Coronary artery (tissue), 2 donors: ENCODE data around the gene CEP41.
"Not testable (repeated sequence)": the region's sequence is repeated elsewhere in the genome, so short reads cannot be mapped to it uniquely, and the experiment has no call there.

Experiments
- DNase-seq: peaks from one replicate; pipeline ENCODE4 v3.0.0-alpha.2; 2017; ENCODE audit warnings: low spot score
- H3K27ac ChIP-seq, 2 donors: fragments of 200-600 bp; sonication (generic); one replicate each; pipeline ENCODE4 v1.5.1; 2016 to 2019
- H3K4me3 ChIP-seq: fragments of 200-600 bp; sonication (generic); 2 replicates; pipeline ENCODE4 v1.5.1; 2016; ENCODE audit warnings: mild to moderate bottlenecking, moderate library complexity
- TF ChIP-seq, protein P1 (sequence below): fragments of 200-600 bp; sonication (generic); IDR thresholded peaks from one replicate; pipeline ENCODE4 v1.5.1; 2019; ENCODE audit warnings: antibody characterized with exemption

Gene CEP41

GRCh38 chr7:130454959-130455358 lies 14.1 kb upstream of the CEP41 start:
- TF ChIP-seq, protein P1, sequence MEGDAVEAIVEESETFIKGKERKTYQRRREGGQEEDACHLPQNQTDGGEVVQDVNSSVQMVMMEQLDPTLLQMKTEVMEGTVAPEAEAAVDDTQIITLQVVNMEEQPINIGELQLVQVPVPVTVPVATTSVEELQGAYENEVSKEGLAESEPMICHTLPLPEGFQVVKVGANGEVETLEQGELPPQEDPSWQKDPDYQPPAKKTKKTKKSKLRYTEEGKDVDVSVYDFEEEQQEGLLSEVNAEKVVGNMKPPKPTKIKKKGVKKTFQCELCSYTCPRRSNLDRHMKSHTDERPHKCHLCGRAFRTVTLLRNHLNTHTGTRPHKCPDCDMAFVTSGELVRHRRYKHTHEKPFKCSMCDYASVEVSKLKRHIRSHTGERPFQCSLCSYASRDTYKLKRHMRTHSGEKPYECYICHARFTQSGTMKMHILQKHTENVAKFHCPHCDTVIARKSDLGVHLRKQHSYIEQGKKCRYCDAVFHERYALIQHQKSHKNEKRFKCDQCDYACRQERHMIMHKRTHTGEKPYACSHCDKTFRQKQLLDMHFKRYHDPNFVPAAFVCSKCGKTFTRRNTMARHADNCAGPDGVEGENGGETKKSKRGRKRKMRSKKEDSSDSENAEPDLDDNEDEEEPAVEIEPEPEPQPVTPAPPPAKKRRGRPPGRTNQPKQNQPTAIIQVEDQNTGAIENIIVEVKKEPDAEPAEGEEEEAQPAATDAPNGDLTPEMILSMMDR: no peak
- no peak overlapping the region for H3K4me3 ChIP-seq
- DNase-seq: no peak
- H3K27ac ChIP-seq: no peak overlapping the region

- no peak for DNase-seq
These were observed 12.1 kb upstream of the CEP41 start for GRCh38 chr7:130452951-130453350.

DNA sequence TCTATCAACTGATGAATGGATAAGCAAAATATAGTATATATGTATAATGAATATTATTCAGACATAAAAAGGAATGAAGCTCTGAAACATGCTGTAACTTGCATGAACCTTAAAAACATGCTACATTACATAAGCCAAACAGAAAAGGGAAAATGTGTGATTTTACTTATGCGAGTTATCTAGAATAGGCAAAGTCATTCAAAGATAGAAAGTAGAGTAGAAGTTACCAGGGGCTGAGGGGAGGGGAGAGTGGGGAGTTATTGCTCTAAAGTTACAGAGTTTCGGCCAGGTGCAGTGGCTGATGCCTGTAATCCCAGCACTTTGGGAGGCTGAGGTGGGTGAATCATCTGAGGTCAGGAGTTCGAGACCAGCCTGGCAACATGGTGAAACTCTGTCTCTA lies 10.5 kb upstream of the CEP41 start:
- not testable (repeated sequence) for H3K4me3 ChIP-seq, DNase-seq, H3K27ac ChIP-seq

More at GRCh38 chr7:130452951-130453350, 12.1 kb upstream of the CEP41 start:
- Histone ChIP-seq H3K27ac (no peak overlapping the region), H3K4me3 (no peak overlapping the region)
- TF ChIP-seq, protein P1: no peak

DNA sequence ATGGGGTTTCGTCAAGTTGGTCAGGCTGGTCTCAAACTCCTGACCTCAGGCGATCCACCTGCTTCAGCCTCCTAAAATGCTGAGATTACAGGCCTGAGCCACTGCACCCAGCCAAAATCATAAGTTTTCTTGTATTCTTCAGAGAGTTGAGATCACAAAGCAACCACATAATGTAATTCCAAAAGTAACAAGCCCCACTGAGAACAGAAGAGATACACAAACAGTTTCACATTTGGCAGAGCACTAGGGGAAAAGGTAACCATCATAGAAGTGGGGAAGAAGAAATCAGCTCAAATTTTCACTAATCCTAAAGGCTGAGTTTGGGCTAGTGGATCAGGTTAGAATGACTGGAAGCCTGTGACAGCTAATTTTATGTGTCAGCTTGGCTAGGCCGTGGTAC lies 5.4 kb upstream of the CEP41 start:
- H3K27ac ChIP-seq: no peak overlapping the region
- no peak for DNase-seq
- TF ChIP-seq, protein P1: no peak
- no peak overlapping the region for H3K4me3 ChIP-seq

GRCh38 chr7:130444751-130445407 lies 4.1 kb upstream of the CEP41 start:
- Histone ChIP-seq H3K27ac (no peak overlapping the region), H3K4me3 (no peak overlapping the region)
- no peak for DNase-seq
- TF ChIP-seq, protein P1: no peak

DNA sequence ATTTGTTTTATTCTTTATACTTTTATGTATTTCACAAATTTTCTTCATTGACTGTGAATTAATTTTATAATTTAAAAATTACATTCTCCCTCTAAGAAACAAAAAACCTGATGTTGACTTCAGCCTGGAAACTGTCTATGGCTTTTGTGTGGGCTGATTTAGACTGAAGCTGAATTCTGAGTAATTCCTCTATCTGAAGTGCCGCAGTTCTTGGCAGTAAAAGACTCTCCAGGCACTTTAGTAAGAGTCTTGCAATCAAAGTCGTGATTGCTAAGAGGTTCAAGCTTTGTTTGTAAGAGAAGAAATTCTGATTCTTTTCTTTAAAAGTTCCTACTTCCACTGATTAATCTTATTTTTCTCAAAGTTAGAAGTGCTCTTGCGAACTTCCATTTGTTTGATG lies 3.4 kb upstream of the CEP41 start:
- no peak overlapping the region for H3K27ac ChIP-seq
- TF ChIP-seq, protein P1: no peak
- H3K4me3 ChIP-seq: no peak overlapping the region
- DNase-seq: no peak

- Histone ChIP-seq H3K27ac (no peak overlapping the region), H3K4me3 (no peak overlapping the region)
- no peak for DNase-seq
- TF ChIP-seq, protein P1: no peak
These were observed 1.8 kb upstream of the CEP41 start for GRCh38 chr7:130442601-130443000.
